Stimulated activated CD8-positive, alpha-beta memory T cell treated with anti-CD3 and anti-CD28 coated beads, Interleukin-4, amount 100 ng/mL, for 48 hours (primary cell): Measurements from ENCODE around the gene SELENOF.
"Not testable (repeated sequence)": the region's sequence is repeated elsewhere in the genome, so short reads cannot be mapped to it uniquely, and the experiment has no call there.

Source experiments
- DNase-seq: peaks from one replicate; pipeline ENCODE4 v3.0.0-alpha.2; 2020

SELENOF gene

DNA sequence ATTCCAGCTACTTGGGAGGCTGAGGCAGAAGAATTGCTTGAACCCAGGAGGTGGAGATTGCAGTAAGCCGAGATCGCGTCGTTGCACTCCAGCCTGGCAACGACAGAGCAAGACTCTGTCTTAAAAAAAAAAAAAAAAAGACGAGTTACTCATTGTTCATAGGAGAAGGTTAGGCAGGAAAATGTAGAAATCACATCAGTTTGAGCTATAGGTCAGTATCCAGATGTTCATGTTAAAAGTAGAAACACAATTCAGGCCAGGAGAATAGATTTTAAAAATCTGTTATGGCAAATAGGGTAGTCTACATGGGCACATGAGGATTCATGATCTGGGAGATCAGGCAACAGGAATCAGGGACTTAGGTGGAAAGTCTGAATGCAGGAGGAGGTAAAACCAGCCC, 57.7 kb downstream of the SELENOF start:
- no peak for DNase-seq

- DNase-seq = no peak
Observed at GRCh38 chr1:86854352-86854751, 59.6 kb downstream of the SELENOF start.

- DNase-seq = no peak
Observed at GRCh38 chr1:86852782-86853408, 61.0 kb downstream of the SELENOF start.

DNA sequence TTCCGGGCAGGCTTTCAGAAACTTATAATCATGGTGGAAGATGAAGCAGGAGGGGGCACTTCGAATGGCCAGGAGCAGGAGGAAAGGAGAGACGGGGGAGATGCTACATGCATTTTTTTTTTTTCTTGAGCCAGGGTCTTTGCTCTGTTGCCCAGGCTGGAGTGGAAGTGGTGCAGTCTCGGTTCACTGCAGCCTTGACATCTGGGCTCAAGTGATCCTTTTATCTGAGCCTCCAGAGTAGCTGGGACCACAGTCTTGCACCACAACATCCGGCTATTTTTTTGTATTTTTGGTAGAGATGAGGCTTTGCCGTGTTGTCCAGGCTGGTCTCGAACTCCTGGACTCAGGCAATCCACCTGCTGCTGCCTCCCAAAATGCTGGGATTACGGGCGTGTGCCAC, 61.6 kb downstream of the SELENOF start:
- no peak for DNase-seq

- no peak for DNase-seq
Observed at GRCh38 chr1:86849756-86850155, 64.2 kb downstream of the SELENOF start.

DNA sequence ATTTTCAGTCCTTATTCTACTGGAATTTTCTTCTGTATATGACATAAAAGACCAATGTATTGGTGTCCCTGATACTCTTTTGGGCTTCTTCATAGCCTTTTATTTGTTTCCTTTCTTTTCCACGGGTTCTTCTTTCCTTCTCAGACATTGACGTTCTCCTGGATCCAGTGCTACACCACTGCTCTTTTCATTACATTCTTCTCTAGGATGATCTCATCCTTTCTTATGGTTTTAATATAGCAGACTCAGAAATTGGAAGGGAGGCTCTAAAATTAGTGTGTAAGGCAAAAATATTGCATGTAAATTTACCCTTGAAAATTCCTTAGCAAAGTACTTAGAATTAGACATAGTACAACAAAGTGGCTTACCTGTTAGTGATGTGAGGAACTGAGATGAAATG, 65.3 kb downstream of the SELENOF start:
- DNase-seq = no peak

GRCh38 chr1:86846164-86846647, 67.7 kb downstream of the SELENOF start:
- no peak for DNase-seq

DNA sequence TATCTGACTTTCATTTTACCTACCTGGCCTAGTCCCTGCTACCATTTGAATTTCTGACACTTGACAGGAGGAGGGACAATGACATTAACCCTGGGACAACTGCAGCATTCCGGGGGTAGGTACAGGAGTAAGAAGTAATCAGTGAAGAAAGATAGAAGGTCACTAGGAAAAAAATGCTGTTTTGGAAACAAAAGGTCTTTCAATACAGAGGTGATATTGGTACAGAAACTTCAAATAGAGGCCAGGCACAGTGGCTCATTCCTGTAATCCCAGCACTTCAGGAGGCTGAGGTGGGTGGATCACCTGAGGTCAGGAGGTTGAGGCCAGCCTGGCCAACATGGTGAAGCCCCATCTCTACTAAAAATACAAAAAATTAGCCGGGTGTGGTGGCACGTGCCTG, 68.4 kb downstream of the SELENOF start:
- no peak for DNase-seq

GRCh38 chr1:86841116-86841515, 72.8 kb downstream of the SELENOF start:
- no peak for DNase-seq

DNA sequence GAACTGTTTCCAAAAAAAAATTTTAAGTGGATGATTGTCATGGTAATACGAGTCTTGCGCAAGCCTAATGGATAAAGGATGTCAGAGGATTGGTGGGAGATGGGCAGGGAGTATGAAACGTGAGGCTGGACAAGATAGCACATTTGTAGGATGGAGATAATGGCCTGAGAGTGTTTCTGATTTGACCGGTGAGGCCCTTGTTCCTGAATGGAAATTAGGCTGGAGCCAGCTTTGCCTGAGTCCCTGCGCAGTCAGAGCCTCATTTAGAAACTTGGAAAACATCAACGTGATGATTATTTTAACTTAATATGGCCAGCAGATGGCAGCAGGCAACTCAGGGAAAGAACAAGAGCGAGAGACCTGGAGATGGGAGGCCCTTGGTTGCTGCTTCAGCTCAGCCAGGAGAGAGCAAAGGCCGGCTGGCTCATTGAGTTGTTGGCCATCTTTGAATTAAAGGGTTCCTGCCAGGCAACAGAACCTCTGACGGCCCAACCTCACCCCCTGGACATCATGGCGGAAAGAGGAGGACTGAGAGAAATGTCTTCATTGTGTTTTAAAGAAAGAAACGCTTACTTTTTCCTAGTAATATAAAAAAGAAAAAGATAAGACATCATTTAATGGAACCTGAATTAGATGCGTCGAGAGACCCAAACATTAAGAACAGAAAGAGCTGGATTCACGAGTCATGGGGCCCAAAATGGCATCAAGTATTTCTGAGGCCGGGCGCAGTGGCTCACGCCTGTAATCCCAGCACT, 80.3 kb downstream of the SELENOF start:
- DNase-seq = peak; percentile 64

GRCh38 chr1:86832433-86832832, 81.5 kb downstream of the SELENOF start:
- DNase-seq = no peak

- no peak for DNase-seq
Observed at GRCh38 chr1:86829321-86829720, 84.6 kb downstream of the SELENOF start.

GRCh38 chr1:86828024-86828423, 85.9 kb downstream of the SELENOF start:
- no peak for DNase-seq

DNA sequence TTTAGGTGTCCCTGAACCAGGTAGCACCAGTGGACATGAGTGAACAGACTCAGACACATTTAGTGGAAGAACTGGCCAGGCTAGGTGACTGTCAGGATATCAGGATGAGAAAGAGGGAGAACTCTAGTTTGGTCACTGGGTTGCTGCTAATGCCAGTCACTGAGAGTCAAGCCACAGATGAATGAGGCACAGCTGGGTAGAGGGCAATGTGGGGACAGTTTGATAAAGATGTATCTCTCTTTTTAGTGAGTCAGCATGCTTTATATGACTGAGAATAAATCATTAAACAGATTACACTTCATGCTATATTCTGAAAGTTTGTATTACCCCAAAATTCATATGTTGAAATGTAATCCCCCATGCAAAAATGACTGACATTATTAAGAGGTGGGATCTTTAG, 87.1 kb downstream of the SELENOF start:
- DNase-seq = no peak

- DNase-seq = no peak
Observed at GRCh38 chr1:86825319-86825718, 88.6 kb downstream of the SELENOF start.

DNA sequence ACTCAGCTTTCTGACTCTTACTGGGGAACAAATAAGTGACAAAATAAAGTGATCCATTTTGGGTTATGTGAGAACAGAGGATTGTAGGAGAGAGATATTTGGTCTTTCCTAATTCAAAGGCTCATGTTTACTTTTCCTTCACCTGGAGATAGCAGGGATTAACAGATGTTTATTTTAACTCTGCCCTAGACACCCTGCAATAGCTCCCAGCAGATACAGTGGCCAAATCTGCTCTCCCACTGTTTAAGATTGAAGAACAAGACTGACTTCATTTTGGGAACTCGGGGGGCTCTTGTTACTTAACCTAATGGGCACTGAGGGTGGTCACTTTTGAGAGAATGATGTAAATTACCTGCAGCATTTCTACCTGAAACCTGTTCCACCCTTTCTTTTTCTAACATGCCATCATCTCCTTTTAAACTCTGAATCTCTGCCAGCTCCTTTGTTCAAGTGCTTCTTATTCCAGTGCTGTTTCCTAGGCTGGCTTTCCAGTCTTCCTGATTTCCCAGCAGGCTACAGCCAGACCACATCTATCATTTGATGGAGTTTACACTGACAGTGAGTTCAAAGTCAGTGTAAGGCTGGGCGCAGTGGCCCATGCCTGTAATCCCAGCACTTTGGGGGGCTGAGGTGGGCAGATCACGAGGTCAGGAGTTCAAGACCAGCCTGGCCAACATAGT, 90.0 kb downstream of the SELENOF start:
- DNase-seq = no peak

DNA sequence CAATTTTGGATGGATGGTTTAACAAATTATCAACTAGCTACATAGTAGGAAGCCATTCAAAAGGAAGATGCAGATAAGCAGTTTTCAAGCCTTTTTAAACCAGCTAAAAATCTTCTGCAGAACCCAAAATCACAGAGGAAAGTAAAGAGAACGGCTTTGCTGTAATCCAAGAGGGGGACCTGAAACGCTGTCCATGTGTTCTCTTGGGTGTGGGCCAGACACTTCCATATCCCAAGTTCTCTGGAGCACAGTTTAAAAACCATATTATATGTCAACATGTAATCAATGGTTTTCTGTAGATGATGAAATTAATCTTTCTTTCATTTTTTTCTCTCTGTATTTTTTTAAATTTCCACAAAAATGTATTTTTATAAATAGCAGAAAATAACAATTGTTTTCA, 90.5 kb downstream of the SELENOF start:
- no peak for DNase-seq

- no peak for DNase-seq
Observed at GRCh38 chr1:86822459-86822858, 91.5 kb downstream of the SELENOF start.

GRCh38 chr1:86821956-86822355, 92.0 kb downstream of the SELENOF start:
- no peak for DNase-seq

DNA sequence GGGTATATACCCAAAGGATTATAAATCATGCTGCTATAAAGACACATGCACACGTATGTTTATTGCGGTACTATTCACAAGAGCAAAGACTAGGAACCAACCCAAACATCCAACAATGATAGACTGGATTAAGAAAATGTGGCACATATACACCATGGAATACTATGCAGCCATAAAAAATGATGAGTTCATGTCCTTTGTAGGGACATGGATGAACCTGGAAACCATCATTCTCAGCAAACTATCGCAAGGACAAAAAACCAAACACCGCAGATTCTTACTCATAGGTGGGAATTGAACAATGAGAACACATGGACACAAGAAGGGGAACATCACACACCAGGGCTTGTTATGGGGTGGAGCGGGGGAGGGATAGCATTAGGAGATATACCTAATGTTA, 94.0 kb downstream of the SELENOF start:
- DNase-seq = not testable (repeated sequence)

DNA sequence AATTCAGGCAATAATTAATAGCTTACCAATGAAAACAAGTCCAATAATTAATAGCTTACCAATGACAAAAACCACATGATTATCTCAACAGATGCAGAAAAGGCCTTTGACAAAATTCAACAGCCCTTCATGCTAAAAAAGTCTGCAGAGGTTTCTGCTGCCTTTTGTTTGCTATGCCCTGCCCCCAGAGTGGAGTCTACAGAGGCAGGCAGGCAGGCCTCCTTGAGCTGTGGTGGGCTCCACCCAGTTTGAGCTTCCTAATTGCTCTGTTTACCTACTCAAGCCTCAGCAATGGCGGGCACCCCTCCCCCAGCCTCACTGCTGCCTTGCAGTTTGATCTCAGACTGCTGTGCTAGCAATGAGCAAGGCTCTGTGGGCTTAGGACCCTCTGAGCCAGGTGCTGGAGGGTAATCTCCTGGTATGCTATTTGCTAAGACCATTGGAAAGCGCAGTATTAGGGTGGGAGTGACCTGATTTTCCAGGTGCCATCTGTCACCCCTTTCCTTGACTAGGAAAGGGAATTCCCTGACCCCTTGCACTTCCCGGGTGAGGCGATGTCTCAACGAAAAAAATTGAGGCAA, 96.6 kb downstream of the SELENOF start:
- not testable (repeated sequence) for DNase-seq

- DNase-seq = not testable (repeated sequence)
Observed at GRCh38 chr1:86814118-86814517, 99.8 kb downstream of the SELENOF start.
